ENCODE measurements around the gene NR2C2AP.

DNA sequence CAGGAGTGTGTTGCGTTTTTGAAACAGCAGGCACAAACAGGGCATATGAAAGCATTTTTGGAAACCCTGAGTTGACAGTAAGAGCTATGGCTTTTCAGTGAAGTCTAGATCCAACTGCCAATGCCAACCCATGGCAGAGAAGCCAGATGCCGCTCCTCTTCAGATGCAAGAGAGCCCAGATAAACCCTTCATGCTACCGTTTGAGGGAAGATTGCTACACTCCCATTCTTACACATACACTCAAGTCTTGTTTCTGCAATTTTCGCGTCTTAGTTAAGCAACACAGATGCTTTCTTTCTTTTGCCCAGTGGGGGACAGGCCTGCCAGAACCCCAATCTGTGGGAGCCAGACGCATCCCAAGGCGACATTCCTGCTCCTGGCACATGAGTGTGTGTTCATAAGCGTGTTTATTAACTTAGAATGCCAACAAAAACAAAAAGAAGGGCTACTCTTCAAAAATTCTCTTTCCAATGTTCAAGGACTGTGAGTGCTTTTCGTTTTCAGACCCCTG is 21.7 kb downstream of the NR2C2AP start:
- no peak for TF ChIP-seq EZH2phosphoT487 (IDR thresholded peaks at IDR 0.05; ENCODE audit: insufficient read depth, low read depth)
- no peak for TF ChIP-seq EZH2 (IDR thresholded peaks at IDR 0.05; ENCODE audit: insufficient read depth, poor library complexity, severe bottlenecking)

Data from GM23248 (cell line).